Muscle layer of colon (tissue), 2 donors: Measurements from ENCODE around the gene TMEM203.
"Not testable (repeated sequence)": the region's sequence is repeated elsewhere in the genome, so short reads cannot be mapped to it uniquely, and the experiment has no call there.

Source experiments
- H3K27ac ChIP-seq: one replicate; pipeline ENCODE4 v1.7.0; 2013; ENCODE audit warnings: low read depth, mild to moderate bottlenecking, low read length, moderate library complexity
- H3K27me3 ChIP-seq, 2 donors: one replicate each; pipeline ENCODE4 v1.7.0; 2013; ENCODE audit warnings: low read length in 2 of 2, mild to moderate bottlenecking in 2 of 2; ENCODE audit not compliant: insufficient read depth in 2 of 2, control insufficient read depth in 1 of 2
- H3K36me3 ChIP-seq: one replicate; pipeline ENCODE4 v1.7.0; 2013; ENCODE audit warnings: mild to moderate bottlenecking, low read length; ENCODE audit not compliant: insufficient read depth
- H3K4me1 ChIP-seq: one replicate; pipeline ENCODE4 v1.7.0; 2013; ENCODE audit warnings: mild to moderate bottlenecking, low read length; ENCODE audit not compliant: insufficient read depth
- H3K4me3 ChIP-seq, 2 donors: one replicate each; pipeline ENCODE4 v1.7.0; 2013; ENCODE audit warnings: low read length in 2 of 2, low read depth in 1 of 2, mild to moderate bottlenecking in 1 of 2, moderate library complexity in 1 of 2
- H3K9ac ChIP-seq: one replicate; pipeline ENCODE4 v1.7.0; 2013; ENCODE audit warnings: low read length
- H3K9me3 ChIP-seq: one replicate; pipeline ENCODE4 v1.7.0; 2013; ENCODE audit warnings: mild to moderate bottlenecking, low read length
- donor health status: abdominal sarcoma.
- donor health status: Adenocarcinoma of cecum.

Gene TMEM203

GRCh38 chr9:137247135-137247915 lies 41.9 kb upstream of the TMEM203 start:
- H3K9ac ChIP-seq: no peak overlapping the region
- H3K27ac ChIP-seq: no peak overlapping the region
- H3K27me3 ChIP-seq: peaks cover 0 to 6% of the 10 kb centered on the region in 2 donors
- no peak overlapping the region for H3K4me3 ChIP-seq
- peaks cover 15% of the 10 kb centered on the region for H3K4me1 ChIP-seq
- peaks cover 17% of the 10 kb centered on the region for H3K36me3 ChIP-seq
- H3K9me3 ChIP-seq: no peaks in the 10 kb centered on the region

DNA sequence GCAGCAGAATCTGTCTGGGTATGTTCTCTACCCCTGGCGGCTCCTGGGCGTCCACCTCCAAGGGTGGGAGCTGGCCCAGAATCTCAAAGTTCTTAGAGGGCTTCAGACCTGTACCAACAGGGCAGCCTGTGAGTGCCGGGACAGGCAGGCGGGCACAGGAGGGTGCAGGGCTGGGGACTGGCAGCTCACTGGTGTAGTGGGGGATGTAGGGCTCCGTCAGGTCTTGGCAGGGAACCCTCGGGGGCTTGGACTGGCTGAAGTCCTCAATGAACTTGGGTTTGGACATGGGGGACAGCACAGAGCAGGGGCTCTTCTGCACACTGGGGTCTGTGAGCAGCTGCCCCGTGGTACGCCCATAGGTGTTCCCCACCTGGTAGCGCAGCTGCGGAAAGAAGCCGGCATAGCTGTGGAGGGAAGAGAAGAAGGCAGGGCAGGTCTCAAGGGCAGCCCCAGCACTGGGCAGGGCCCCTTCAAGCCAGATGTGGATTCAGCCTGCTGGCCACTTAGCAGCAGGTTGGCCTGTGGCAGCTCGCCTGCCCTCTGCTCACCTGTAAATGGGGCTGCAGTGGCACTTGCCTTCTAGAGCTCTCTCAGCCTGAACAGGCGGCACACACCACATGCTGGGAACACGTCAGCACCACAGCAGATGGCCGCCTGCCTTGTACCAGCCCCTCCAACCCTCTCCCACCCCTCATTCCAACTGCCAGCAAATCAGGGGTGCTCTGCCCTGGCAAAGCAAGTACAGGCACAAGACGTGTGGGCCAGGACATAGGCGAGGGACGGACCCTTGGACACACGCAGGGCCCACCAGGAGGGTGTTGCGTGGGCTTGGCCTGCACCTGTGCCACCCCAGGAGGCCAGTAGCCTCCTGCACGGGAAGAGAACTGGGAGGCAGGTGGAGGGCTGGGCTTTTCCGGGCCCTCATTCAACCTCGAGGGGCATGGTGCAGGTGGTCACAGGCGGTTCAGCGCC lies 40.3 kb upstream of the TMEM203 start:
- peaks cover 20% of the 10 kb centered on the region for H3K36me3 ChIP-seq
- no peak overlapping the region for H3K4me3 ChIP-seq
- H3K9ac ChIP-seq: no peak overlapping the region
- peaks cover 19% of the 10 kb centered on the region for H3K4me1 ChIP-seq
- H3K27me3 ChIP-seq: peaks cover 0 to 1% of the 10 kb centered on the region in 2 donors
- H3K9me3 ChIP-seq: no peaks in the 10 kb centered on the region
- H3K27ac ChIP-seq: no peak overlapping the region

GRCh38 chr9:137244486-137245449 lies 39.3 kb upstream of the TMEM203 start:
- peaks cover 19% of the 10 kb centered on the region for H3K4me1 ChIP-seq
- H3K9me3 ChIP-seq: no peaks in the 10 kb centered on the region
- H3K36me3 ChIP-seq: peaks cover 20% of the 10 kb centered on the region
- H3K9ac ChIP-seq: no peak overlapping the region
- no peaks in the 10 kb centered on the region for H3K27me3 ChIP-seq
- no peak overlapping the region for H3K4me3 ChIP-seq
- H3K27ac ChIP-seq: no peak overlapping the region

DNA sequence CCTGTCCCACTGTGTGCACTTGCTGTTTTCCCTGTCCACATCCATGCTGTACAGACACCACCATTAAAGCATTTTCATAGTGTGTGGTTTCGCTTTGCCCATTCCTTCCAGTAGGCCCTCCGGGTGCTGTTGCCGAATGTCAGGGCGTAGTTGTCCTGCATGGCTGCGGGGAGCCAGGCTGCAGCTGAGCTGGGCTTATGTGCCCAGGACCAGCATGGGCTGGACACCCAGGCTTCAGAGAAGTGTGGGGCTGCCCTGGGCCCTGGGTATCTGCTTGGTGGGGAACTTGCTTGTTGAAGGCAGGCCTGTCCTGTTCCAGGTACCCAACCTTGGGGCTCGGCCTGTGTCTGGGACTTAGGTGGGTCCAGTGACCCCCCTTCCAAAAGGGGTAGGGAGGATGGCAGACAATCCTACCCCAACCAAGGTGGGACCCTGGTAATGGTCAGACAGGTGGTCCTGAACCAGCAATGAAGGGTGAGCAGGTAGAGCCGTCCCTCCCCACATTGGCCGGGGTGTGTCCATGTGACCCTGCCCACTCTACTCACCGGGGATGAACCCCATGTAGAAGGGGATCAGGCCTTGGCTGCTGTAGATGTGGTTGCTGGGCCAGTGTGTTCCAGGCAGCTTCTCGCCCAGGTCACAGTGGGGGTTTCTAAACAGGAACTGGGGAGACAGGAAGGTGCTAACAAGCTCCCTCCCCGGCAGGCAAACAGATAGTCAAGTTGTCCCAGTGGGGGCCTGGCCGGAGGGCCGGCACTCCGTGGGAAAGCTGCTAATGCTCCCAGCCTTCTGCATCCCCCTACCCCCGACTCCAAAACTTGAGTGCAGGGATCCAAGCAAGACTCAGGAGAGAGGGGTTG lies 38.4 kb upstream of the TMEM203 start:
- no peak overlapping the region for H3K27ac ChIP-seq
- H3K9ac ChIP-seq: no peak overlapping the region
- peaks cover 21% of the 10 kb centered on the region for H3K36me3 ChIP-seq
- no peaks in the 10 kb centered on the region for H3K27me3 ChIP-seq
- H3K4me1 ChIP-seq: peaks cover 24% of the 10 kb centered on the region
- no peak overlapping the region for H3K4me3 ChIP-seq
- H3K9me3 ChIP-seq: no peaks in the 10 kb centered on the region

GRCh38 chr9:137243266-137243625 lies 37.8 kb upstream of the TMEM203 start:
- H3K27ac ChIP-seq, H3K4me3 ChIP-seq, H3K27me3 ChIP-seq, H3K9me3 ChIP-seq, H3K9ac ChIP-seq: not testable (repeated sequence)
- H3K36me3 ChIP-seq: peaks cover 24% of the 10 kb centered on the region
- peaks cover 29% of the 10 kb centered on the region for H3K4me1 ChIP-seq

DNA sequence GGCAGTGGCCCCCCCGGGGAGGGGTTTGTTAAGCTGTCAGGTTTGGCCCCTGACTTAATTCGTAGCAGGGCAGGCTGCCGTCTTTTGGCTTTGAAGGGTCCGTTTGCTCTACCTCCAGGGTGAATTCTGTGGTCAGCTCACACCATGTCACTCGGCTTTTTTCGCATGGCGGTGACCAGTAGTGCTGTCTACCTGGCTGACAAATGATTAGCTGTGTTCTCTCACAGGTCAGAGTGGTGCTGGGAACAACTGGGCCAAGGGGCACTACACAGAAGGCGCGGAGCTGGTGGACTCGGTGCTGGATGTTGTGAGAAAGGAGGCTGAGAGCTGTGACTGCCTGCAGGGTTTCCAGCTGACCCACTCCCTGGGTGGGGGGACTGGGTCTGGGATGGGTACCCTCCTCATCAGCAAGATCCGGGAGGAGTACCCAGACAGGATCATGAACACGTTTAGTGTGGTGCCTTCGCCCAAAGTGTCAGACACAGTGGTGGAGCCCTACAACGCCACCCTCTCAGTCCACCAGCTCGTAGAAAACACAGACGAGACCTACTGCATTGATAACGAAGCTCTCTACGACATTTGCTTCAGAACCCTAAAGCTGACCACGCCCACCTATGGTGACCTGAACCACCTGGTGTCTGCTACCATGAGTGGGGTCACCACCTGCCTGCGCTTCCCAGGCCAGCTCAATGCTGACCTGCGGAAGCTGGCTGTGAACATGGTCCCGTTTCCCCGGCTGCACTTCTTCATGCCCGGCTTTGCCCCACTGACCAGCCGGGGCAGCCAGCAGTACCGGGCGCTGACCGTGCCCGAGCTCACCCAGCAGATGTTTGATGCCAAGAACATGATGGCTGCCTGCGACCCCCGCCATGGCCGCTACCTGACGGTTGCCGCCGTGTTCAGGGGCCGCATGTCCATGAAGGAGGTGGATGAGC lies 37.1 kb upstream of the TMEM203 start:
- Histone ChIP-seq H3K36me3 (peaks cover 24% of the 10 kb centered on the region), H3K27me3 (no peaks in the 10 kb centered on the region), H3K9me3 (no peaks in the 10 kb centered on the region), H3K4me1 (peaks cover 36% of the 10 kb centered on the region), H3K4me3 (peak overlapping the region; percentile 60 to 62), H3K9ac (peak overlapping the region; percentile 64), H3K27ac (peak overlapping the region; percentile 93)

- Histone ChIP-seq H3K9ac (peak overlapping the region; percentile 64), H3K4me1 (peaks cover 41% of the 10 kb centered on the region), H3K4me3 (peak overlapping the region; percentile 60 to 62), H3K27me3 (no peaks in the 10 kb centered on the region), H3K9me3 (no peaks in the 10 kb centered on the region), H3K36me3 (peaks cover 24% of the 10 kb centered on the region), H3K27ac (peak overlapping the region; percentile 93)
These were observed 36.2 kb upstream of the TMEM203 start for GRCh38 chr9:137241490-137242268.

- Histone ChIP-seq H3K9me3 (no peaks in the 10 kb centered on the region), H3K27me3 (peaks cover 0 to under 1% of the 10 kb centered on the region in 2 donors), H3K4me1 (peaks cover 48% of the 10 kb centered on the region), H3K36me3 (peaks cover 24% of the 10 kb centered on the region), H3K4me3 (peak within 1 kb of the TSS; percentile 60 to 93), H3K27ac (peak within 1 kb of the TSS; percentile 97), H3K9ac (peak within 1 kb of the TSS; percentile 64)
These were observed 35.5 kb upstream of the TMEM203 start, which contains the start of gene TUBB4B for GRCh38 chr9:137240841-137241489. TUBB4B (plus strand) TSS chr9:137241287; CDS start chr9:137241361, 74 bp downstream.
